SH-SY5Y (cell line): ENCODE measurements around the gene SLC39A10.

Experiments
- GATA2 ChIP-seq: IDR thresholded peaks from 2 replicates; pipeline ENCODE4 v1.6.1; 2011; ENCODE audit warnings: mild to moderate bottlenecking, low read depth, low read length
- GATA3 ChIP-seq: IDR thresholded peaks from 2 replicates; pipeline ENCODE4 v1.6.1; 2011; ENCODE audit warnings: low read depth, mild to moderate bottlenecking, low read length, moderate library complexity

DNA sequence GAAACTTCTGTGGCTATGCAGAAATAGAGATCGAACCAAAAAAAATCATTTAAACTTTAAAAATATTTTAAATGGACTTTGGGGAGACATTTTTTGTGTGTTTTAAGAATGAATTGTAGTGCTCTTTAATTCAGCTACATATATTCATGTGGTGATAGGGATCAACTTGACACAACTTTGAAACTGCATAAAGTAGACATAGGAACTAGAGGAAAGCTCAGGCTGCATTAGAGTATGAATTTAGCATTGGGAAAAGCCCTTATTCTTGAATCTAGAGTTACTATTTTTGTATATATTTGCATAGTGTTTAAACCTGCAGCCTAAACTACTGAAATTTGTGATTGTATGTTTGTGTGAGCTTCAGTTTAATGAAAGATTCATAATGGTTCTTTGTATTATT is 78.3 kb downstream of the SLC39A10 start:
- TF ChIP-seq GATA2 (no peak), GATA3 (no peak)
